ENCODE data around the gene ST3GAL3.

The ST3GAL3 gene

GRCh38 chr1:43789604-43790550 lies 82.5 kb downstream of the ST3GAL3 start:
- DNase-seq = no peak

- no peak for DNase-seq
Observed at GRCh38 chr1:43791243-43791642, 83.9 kb downstream of the ST3GAL3 start.

- no peak for DNase-seq
Observed at GRCh38 chr1:43796111-43796581, 88.8 kb downstream of the ST3GAL3 start.

- DNase-seq = no peak
Observed at GRCh38 chr1:43797891-43798290, 90.6 kb downstream of the ST3GAL3 start.

- no peak for DNase-seq
Observed at GRCh38 chr1:43799656-43800635, 92.6 kb downstream of the ST3GAL3 start.

- DNase-seq = no peak
Observed at GRCh38 chr1:43800771-43801170, 93.4 kb downstream of the ST3GAL3 start.

GRCh38 chr1:43801203-43801602 lies 93.9 kb downstream of the ST3GAL3 start:
- DNase-seq = no peak

- no peak for DNase-seq
Observed at GRCh38 chr1:43802356-43802980, 95.1 kb downstream of the ST3GAL3 start.

GRCh38 chr1:43803105-43803504 lies 95.8 kb downstream of the ST3GAL3 start:
- no peak for DNase-seq

- no peak for DNase-seq
Observed at GRCh38 chr1:43803646-43804045, 96.3 kb downstream of the ST3GAL3 start.

- DNase-seq = no peak
Observed at GRCh38 chr1:43804569-43804968, 97.2 kb downstream of the ST3GAL3 start.

GRCh38 chr1:43805340-43805739 lies 98.0 kb downstream of the ST3GAL3 start:
- no peak for DNase-seq

- DNase-seq = no peak
Observed at GRCh38 chr1:43806183-43806582, 98.8 kb downstream of the ST3GAL3 start.

GRCh38 chr1:43809097-43809673 lies 101.8 kb downstream of the ST3GAL3 start:
- DNase-seq = no peak

- no peak for DNase-seq
Observed at GRCh38 chr1:43812579-43812978, 105.2 kb downstream of the ST3GAL3 start.

GRCh38 chr1:43814401-43814800 lies 107.1 kb downstream of the ST3GAL3 start:
- DNase-seq = no peak

- no peak for DNase-seq
Observed at GRCh38 chr1:43817304-43817939, 110.1 kb downstream of the ST3GAL3 start.

- DNase-seq = no peak
Observed at GRCh38 chr1:43818691-43819090, 111.4 kb downstream of the ST3GAL3 start.

GRCh38 chr1:43819357-43819756 lies 112.0 kb downstream of the ST3GAL3 start:
- no peak for DNase-seq

- no peak for DNase-seq
Observed at GRCh38 chr1:43821471-43821870, 114.1 kb downstream of the ST3GAL3 start.

- no peak for DNase-seq
Observed at GRCh38 chr1:43822040-43822690, 114.8 kb downstream of the ST3GAL3 start.

Data from stimulated activated CD4-positive, alpha-beta T cell treated with anti-CD3 and anti-CD28 coated beads, Interleukin-4, amount 100 ng/mL, for 4 hours (primary cell).